Testis (tissue), 2 donors: ENCODE measurements around the gene CNTN6.

Experiments
- CTCF ChIP-seq, 3 experiments: fragments of 450-650 bp in 2 of 3; fragments of 200-600 bp in 1 of 3; sonication (generic) in 1 of 3; IDR thresholded peaks; one replicate each; pipeline ENCODE4 v1.5.1; 2016 to 2019; ENCODE audit warnings: antibody characterized with exemption in 3 of 3, mild to moderate bottlenecking in 2 of 3, moderate library complexity in 1 of 3
- POLR2A ChIP-seq: fragments of 450-650 bp; IDR thresholded peaks from one replicate; pipeline ENCODE4 v1.6.1; 2017; ENCODE audit warnings: antibody characterized with exemption, mild to moderate bottlenecking, moderate library complexity

DNA sequence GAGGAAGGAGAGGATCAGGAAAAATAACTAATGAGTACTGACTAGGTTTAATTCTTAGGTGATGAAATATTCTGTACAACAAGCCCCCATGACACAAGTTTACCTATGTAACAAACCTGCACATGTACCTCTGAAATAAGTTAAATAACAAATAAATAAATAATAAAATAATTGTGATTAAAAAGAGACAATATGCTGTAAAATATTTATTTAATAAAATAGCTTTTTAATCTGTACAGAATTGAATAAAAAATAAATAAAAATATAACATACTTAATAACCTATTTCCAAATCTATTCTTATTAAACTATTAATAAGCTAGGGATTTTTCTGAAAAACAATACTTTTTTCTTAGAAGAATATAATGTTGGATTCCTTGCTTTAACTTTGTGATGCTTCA, 355.6 kb downstream of the CNTN6 start:
- no peak for TF ChIP-seq CTCF (IDR thresholded peaks at IDR 0.05)
- TF ChIP-seq POLR2A: no peak
